CD14-positive monocyte (primary cell): ENCODE data around the gene S100A10. TPM values are rescaled to one million over a fixed set of nuclear protein-coding genes. Genes with fewer than 3 reads are reported as not detected.

Experiments used
- DNase-seq, 3 donors: peaks; one replicate each; pipeline ENCODE4 v3.0.0-alpha.2; 2011 to 2022
- H2AFZ ChIP-seq: 2 replicates; pipeline ENCODE4 v1.6.0; 2012; ENCODE audit warnings: mild to moderate bottlenecking, low read depth, low read length, inconsistent platforms; ENCODE audit not compliant: insufficient read depth, poor library complexity, severe bottlenecking
- H3K27ac ChIP-seq, 2 donors: 1 replicate in 1 of 2; 2 replicates in 1 of 2; pipeline ENCODE4 v1.5.1; 2012 to 2013; ENCODE audit warnings: low read length in 2 of 2, control low read depth in 1 of 2, inconsistent platforms in 1 of 2, low read depth in 1 of 2, mild to moderate bottlenecking in 1 of 2
- H3K27me3 ChIP-seq, 2 donors: one replicate each; pipeline versions ENCODE4 v1.6.0 to v1.6.1; 2011 to 2013; ENCODE audit warnings: low read length in 2 of 2; ENCODE audit not compliant: control insufficient read depth in 2 of 2, insufficient read depth in 2 of 2
- H3K36me3 ChIP-seq, 2 donors: replicated peaks in 1 of 2; 1 replicate in 1 of 2; 2 replicates in 1 of 2; pipeline versions ENCODE4 v1.5.1 to v1.6.1; 2012 to 2013; ENCODE audit warnings: low read length in 2 of 2, control low read depth in 1 of 2, inconsistent platforms in 1 of 2, mild to moderate bottlenecking in 1 of 2; ENCODE audit not compliant: insufficient read depth in 2 of 2, control insufficient read depth in 1 of 2
- H3K4me1 ChIP-seq, 2 donors: 1 replicate in 1 of 2; 2 replicates in 1 of 2; pipeline versions ENCODE4 v1.5.1 to v1.6.1; 2012 to 2013; ENCODE audit warnings: low read length in 2 of 2, control low read depth in 1 of 2, inconsistent platforms in 1 of 2, mild to moderate bottlenecking in 1 of 2, moderate library complexity in 1 of 2; ENCODE audit not compliant: insufficient read depth in 2 of 2, control insufficient read depth in 1 of 2
- H3K4me2 ChIP-seq: replicated peaks from 2 replicates; pipeline ENCODE3; 2012; ENCODE audit warnings: low read length, moderate library complexity, mild to moderate bottlenecking; ENCODE audit not compliant: poor library complexity, severe bottlenecking; ENCODE audit errors: extremely low read depth
- H3K4me3 ChIP-seq, 3 experiments: fragments of 200-600 bp in 1 of 3; sonication (generic) in 1 of 3; replicated peaks in 1 of 3; 1 replicate in 2 of 3; 2 replicates in 1 of 3; pipeline ENCODE4 v1.5.1; 2011 to 2013; ENCODE audit warnings: low read length in 3 of 3, mild to moderate bottlenecking in 3 of 3, control low read depth in 2 of 3, low read depth in 2 of 3, inconsistent platforms in 1 of 3, moderate library complexity in 1 of 3
- H3K79me2 ChIP-seq: 2 replicates; pipeline ENCODE4 v1.6.0; 2012; ENCODE audit warnings: mild to moderate bottlenecking, control low read depth, inconsistent platforms, low read length, moderate library complexity; ENCODE audit not compliant: insufficient read depth
- H3K9ac ChIP-seq: 2 replicates; pipeline ENCODE4 v1.6.0; 2017; ENCODE audit warnings: low read length, mild to moderate bottlenecking; ENCODE audit not compliant: insufficient read depth, poor library complexity, severe bottlenecking
- H3K9me3 ChIP-seq, 2 donors: replicated peaks in 1 of 2; 1 replicate in 1 of 2; 2 replicates in 1 of 2; pipeline versions ENCODE4 v1.5.1 to v1.6.1; 2012 to 2013; ENCODE audit warnings: low read length in 2 of 2, control low read depth in 1 of 2; ENCODE audit not compliant: control insufficient read depth in 1 of 2, insufficient read depth in 1 of 2
- H4K20me1 ChIP-seq: 2 replicates; pipeline ENCODE4 v1.6.0; 2012; ENCODE audit warnings: mild to moderate bottlenecking, low read length, control low read depth, moderate library complexity; ENCODE audit not compliant: insufficient read depth
- H3K27ac Mint-ChIP-seq, 7 donors: one replicate each; pipeline ENCODE4 v1.8.0; 2020; ENCODE audit warnings: mild to moderate bottlenecking in 7 of 7, mixed read lengths in 7 of 7, moderate library complexity in 6 of 7, inconsistent platforms in 2 of 7
- H3K27me3 Mint-ChIP-seq, 3 donors: one replicate each; pipeline ENCODE4 v1.8.0; 2021 to 2022; ENCODE audit warnings: low read depth in 3 of 3, mild to moderate bottlenecking in 3 of 3, mixed read lengths in 3 of 3, moderate library complexity in 3 of 3, inconsistent platforms in 1 of 3
- H3K36me3 Mint-ChIP-seq, 2 donors: one replicate each; pipeline ENCODE4 v1.8.0; 2020; ENCODE audit warnings: mixed read lengths in 2 of 2, inconsistent platforms in 1 of 2, mild to moderate bottlenecking in 1 of 2
- H3K4me1 Mint-ChIP-seq: one replicate; pipeline ENCODE4 v1.8.0; 2020; ENCODE audit warnings: mild to moderate bottlenecking, mixed read lengths
- H3K4me3 Mint-ChIP-seq, 2 donors: one replicate each; pipeline ENCODE4 v1.8.0; 2020; ENCODE audit warnings: mild to moderate bottlenecking in 2 of 2, mixed read lengths in 2 of 2, moderate library complexity in 1 of 2
- H3K9me3 Mint-ChIP-seq, 7 donors: one replicate each; pipeline ENCODE4 v1.8.0; 2020 to 2022; ENCODE audit warnings: mixed read lengths in 7 of 7, mild to moderate bottlenecking in 6 of 7, moderate library complexity in 6 of 7, inconsistent platforms in 2 of 7
- WGBS: methylation state at CpG from one replicate; pipeline ENCODE4 v1.1.5; 2013; ENCODE audit warnings: missing lambda C conversion rate; ENCODE audit not compliant: insufficient coverage; 5-methylcytosine and 5-hydroxymethylcytosine counted together
- intact Hi-C, 2 donors: fragments of 100-400 bp; cut with micrococcal nuclease; formaldehyde crosslinking; loops; one replicate each; pipeline versions ENCODE4 v1.15.0 to v1.15.1; 2023
- polyA plus RNA-seq, 3 donors: library from polyadenylated mRNA; depleted of rRNA in 1 of 3; unstranded in 2 of 3; stranded (reverse) in 1 of 3; fragments of 300-500 nt in 2 of 3; fragments of >200 nt in 1 of 3; fragmentation: Illumina TruSeq in 2 of 3; gene quantifications; 1 replicate in 2 of 3; 2 replicates in 1 of 3; pipeline ENCODE4 v1.2.3, GENCODE V29; 2012 to 2021
- TF ChIP-seq, protein P1 (sequence below): fragments of 200-600 bp; IDR thresholded peaks from one replicate; pipeline ENCODE4 v1.8.0; 2022; ENCODE audit warnings: antibody characterized with exemption, mild to moderate bottlenecking

S100A10 gene
- polyA plus RNA-seq, 3 donors = 422 to 2,138 (median 2,129) TPM

DNA sequence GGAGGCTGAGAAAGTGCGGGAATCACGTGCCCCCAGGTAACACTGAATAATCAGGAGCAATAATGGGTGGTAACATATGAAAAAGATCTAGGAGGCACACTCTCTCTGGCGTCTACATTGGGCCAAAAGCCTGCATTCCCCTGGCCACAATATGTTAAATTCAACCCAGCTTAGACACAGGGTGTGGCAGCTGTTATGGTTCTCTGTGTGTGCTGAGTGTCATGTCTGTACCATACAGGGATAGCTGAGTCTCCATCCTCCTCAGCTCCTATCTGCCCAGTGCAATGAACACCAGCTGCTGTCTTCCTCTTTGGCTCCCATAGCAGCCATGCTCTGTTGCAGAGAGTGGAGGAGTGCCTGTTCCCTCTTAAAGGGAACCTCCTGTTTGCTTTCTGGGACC is 28.8 kb upstream of the S100A10 start:
- H4K20me1 ChIP-seq = no peaks in the 10 kb centered on the region
- no peak for DNase-seq
- Mint-ChIP-seq H3K27ac (no peak overlapping the region), H3K4me3 (no peak overlapping the region), H3K9me3 (no peaks in the 10 kb centered on the region), H3K27me3 (peaks cover 2 to 7% (median 2%) of the 10 kb centered on the region in 3 donors), H3K36me3 (no peaks in the 10 kb centered on the region), H3K4me1 (peaks cover 8% of the 10 kb centered on the region)
- H3K79me2 ChIP-seq = no peaks in the 10 kb centered on the region
- WGBS = 91% methylated on average over 2 of the region's 3 CpGs
- H3K27ac ChIP-seq = no peak overlapping the region
- no peaks in the 10 kb centered on the region for H3K9me3 ChIP-seq
- H3K4me1 ChIP-seq = peaks cover 0 to 4% of the 10 kb centered on the region in 2 donors
- no peaks in the 10 kb centered on the region for H3K27me3 ChIP-seq
- H3K9ac ChIP-seq = no peak overlapping the region
- no peak overlapping the region for H3K4me3 ChIP-seq
- TF ChIP-seq, protein P1, sequence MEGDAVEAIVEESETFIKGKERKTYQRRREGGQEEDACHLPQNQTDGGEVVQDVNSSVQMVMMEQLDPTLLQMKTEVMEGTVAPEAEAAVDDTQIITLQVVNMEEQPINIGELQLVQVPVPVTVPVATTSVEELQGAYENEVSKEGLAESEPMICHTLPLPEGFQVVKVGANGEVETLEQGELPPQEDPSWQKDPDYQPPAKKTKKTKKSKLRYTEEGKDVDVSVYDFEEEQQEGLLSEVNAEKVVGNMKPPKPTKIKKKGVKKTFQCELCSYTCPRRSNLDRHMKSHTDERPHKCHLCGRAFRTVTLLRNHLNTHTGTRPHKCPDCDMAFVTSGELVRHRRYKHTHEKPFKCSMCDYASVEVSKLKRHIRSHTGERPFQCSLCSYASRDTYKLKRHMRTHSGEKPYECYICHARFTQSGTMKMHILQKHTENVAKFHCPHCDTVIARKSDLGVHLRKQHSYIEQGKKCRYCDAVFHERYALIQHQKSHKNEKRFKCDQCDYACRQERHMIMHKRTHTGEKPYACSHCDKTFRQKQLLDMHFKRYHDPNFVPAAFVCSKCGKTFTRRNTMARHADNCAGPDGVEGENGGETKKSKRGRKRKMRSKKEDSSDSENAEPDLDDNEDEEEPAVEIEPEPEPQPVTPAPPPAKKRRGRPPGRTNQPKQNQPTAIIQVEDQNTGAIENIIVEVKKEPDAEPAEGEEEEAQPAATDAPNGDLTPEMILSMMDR = no peak
- no peak overlapping the region for H3K4me2 ChIP-seq
- no peaks in the 10 kb centered on the region for H3K36me3 ChIP-seq
- H2AFZ ChIP-seq = no peak overlapping the region
- intact Hi-C loops = no loop called here

DNA sequence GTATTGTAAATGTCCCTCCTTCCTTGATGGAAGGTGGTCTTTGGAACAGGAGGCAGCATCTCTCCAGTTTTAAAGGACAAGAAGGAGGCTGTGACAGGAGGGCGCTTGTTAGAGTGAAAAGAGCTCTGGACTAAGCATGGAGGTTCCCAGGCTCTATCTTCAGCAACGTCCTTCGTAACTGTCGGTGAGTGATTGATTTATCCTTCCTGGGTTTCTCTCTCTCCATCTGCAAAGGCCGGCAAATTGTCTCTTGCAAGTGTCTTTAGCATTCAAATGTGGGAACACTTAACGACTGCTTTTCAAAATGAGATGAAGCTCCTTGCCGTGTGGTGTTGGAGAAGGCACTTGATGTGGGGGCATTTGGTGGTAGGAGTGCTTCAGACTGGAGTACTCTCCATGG is 27.9 kb upstream of the S100A10 start:
- Mint-ChIP-seq H3K4me3 (no peak overlapping the region), H3K36me3 (no peaks in the 10 kb centered on the region), H3K27me3 (peaks cover 2 to 3% (median 2%) of the 10 kb centered on the region in 3 donors), H3K27ac (no peak overlapping the region), H3K9me3 (no peaks in the 10 kb centered on the region), H3K4me1 (peaks cover 8% of the 10 kb centered on the region)
- WGBS = 93% methylated on average over 5 of the region's 7 CpGs
- H3K79me2 ChIP-seq = no peaks in the 10 kb centered on the region
- H2AFZ ChIP-seq = no peak overlapping the region
- H3K27me3 ChIP-seq = no peaks in the 10 kb centered on the region
- intact Hi-C loops = no loop called here
- no peaks in the 10 kb centered on the region for H3K36me3 ChIP-seq
- H3K4me3 ChIP-seq = no peak overlapping the region
- no peaks in the 10 kb centered on the region for H4K20me1 ChIP-seq
- no peak overlapping the region for H3K27ac ChIP-seq
- no peak for DNase-seq
- H3K9me3 ChIP-seq = no peaks in the 10 kb centered on the region
- TF ChIP-seq, protein P1 = no peak
- H3K4me1 ChIP-seq = peaks cover 0 to 4% of the 10 kb centered on the region in 2 donors
- no peak overlapping the region for H3K9ac ChIP-seq
- H3K4me2 ChIP-seq = no peak overlapping the region
